CD4-positive, alpha-beta T cell (primary cell): Measurements from ENCODE around the gene MCHR1. TPM values are rescaled to one million over a fixed set of nuclear protein-coding genes. Genes with fewer than 3 reads are reported as not detected.

ENCODE experiments used
- ATAC-seq: fragments of 200-7000 bp; cut with Tn5 transposase; one replicate; pipeline ENCODE4 v1.10.0; 2022; ENCODE audit warnings: mild to moderate bottlenecking; ENCODE audit not compliant: poor library complexity
- CTCF ChIA-PET: fragments of 350-600 bp; sonication (Branson Sonifier 250); formaldehyde crosslinking; loops from one replicate; lab custom pipeline; 2021; ENCODE audit warnings: antibody characterized with exemption, inconsistent platforms; lab: Charles Lee
- POLR2A ChIA-PET: fragments of 350-600 bp; sonication (Branson Sonifier 250); formaldehyde crosslinking; loops from one replicate; lab custom pipeline; 2021; ENCODE audit warnings: antibody characterized with exemption, inconsistent platforms; lab: Charles Lee
- DNase-seq, 14 experiments: peaks; one replicate each; pipeline ENCODE4 v3.0.0-alpha.2; 2013 to 2020; ENCODE audit warnings: mixed read lengths in 2 of 14
- H3K27ac ChIP-seq, 2 donors: one replicate each; pipeline versions ENCODE4 v1.5.1 to v1.7.0; 2013; ENCODE audit warnings: low read length in 2 of 2, low read depth in 1 of 2, mild to moderate bottlenecking in 1 of 2
- H3K27me3 ChIP-seq, 2 experiments: 1 replicate in 1 of 2; 2 replicates in 1 of 2; pipeline versions ENCODE4 v1.6.1 to v1.7.0; 2013; ENCODE audit warnings: low read length in 2 of 2, control low read depth in 1 of 2, mild to moderate bottlenecking in 1 of 2, moderate library complexity in 1 of 2; ENCODE audit not compliant: insufficient read depth in 2 of 2, control insufficient read depth in 1 of 2
- H3K36me3 ChIP-seq: one replicate; pipeline ENCODE4 v1.6.1; 2013; ENCODE audit warnings: low read length, control low read depth; ENCODE audit not compliant: insufficient read depth
- H3K4me1 ChIP-seq: one replicate; pipeline ENCODE4 v1.6.1; 2013; ENCODE audit warnings: low read length, control low read depth; ENCODE audit not compliant: insufficient read depth
- H3K4me3 ChIP-seq: one replicate; pipeline ENCODE4 v1.5.1; 2013; ENCODE audit warnings: mild to moderate bottlenecking, low read length, moderate library complexity
- H3K9me3 ChIP-seq, 2 experiments: 1 replicate in 1 of 2; 2 replicates in 1 of 2; pipeline versions ENCODE4 v1.6.1 to v1.7.0; 2013; ENCODE audit warnings: low read length in 2 of 2, mild to moderate bottlenecking in 2 of 2, control low read depth in 1 of 2, moderate library complexity in 1 of 2; ENCODE audit not compliant: control insufficient read depth in 1 of 2, insufficient read depth in 1 of 2
- H3K27ac Mint-ChIP-seq: one replicate; pipeline ENCODE4 v1.8.0; 2020; ENCODE audit warnings: mixed read lengths
- H3K27me3 Mint-ChIP-seq: one replicate; pipeline ENCODE4 v1.8.0; 2021; ENCODE audit warnings: mixed read lengths
- H3K36me3 Mint-ChIP-seq: one replicate; pipeline ENCODE4 v1.8.0; 2021; ENCODE audit warnings: low read depth, mixed read lengths
- H3K4me1 Mint-ChIP-seq: one replicate; pipeline ENCODE4 v1.8.0; 2021; ENCODE audit warnings: low read depth, mixed read lengths
- H3K4me3 Mint-ChIP-seq: one replicate; pipeline ENCODE4 v1.8.0; 2020; ENCODE audit warnings: mild to moderate bottlenecking, mixed read lengths
- H3K9me3 Mint-ChIP-seq: one replicate; pipeline ENCODE4 v1.8.0; 2020; ENCODE audit warnings: mixed read lengths
- CTCF ChIP-seq: fragments of 200-600 bp; IDR thresholded peaks from one replicate; pipeline ENCODE4 v1.8.0; 2022; ENCODE audit warnings: antibody characterized with exemption, mild to moderate bottlenecking
- intact Hi-C, 2 experiments: fragments of 100-400 bp; cut with DNase I in 1 of 2; cut with micrococcal nuclease in 1 of 2; formaldehyde crosslinking; loops; one replicate each; pipeline versions ENCODE4 v1.15.1 to v1.9.0; 2023 to 2025; cut with DNase I, micrococcal nuclease
- total RNA-seq, 174 experiments: library from RNA in 2 of 174; stranded (reverse) in 2 of 174; gene quantifications; one replicate each; pipeline ENCODE4 v1.2.3 and lab custom pipeline; 2021 to 2026

MCHR1 gene
- total RNA-seq, 2 experiments from 2014 or later, result not detected

DNA sequence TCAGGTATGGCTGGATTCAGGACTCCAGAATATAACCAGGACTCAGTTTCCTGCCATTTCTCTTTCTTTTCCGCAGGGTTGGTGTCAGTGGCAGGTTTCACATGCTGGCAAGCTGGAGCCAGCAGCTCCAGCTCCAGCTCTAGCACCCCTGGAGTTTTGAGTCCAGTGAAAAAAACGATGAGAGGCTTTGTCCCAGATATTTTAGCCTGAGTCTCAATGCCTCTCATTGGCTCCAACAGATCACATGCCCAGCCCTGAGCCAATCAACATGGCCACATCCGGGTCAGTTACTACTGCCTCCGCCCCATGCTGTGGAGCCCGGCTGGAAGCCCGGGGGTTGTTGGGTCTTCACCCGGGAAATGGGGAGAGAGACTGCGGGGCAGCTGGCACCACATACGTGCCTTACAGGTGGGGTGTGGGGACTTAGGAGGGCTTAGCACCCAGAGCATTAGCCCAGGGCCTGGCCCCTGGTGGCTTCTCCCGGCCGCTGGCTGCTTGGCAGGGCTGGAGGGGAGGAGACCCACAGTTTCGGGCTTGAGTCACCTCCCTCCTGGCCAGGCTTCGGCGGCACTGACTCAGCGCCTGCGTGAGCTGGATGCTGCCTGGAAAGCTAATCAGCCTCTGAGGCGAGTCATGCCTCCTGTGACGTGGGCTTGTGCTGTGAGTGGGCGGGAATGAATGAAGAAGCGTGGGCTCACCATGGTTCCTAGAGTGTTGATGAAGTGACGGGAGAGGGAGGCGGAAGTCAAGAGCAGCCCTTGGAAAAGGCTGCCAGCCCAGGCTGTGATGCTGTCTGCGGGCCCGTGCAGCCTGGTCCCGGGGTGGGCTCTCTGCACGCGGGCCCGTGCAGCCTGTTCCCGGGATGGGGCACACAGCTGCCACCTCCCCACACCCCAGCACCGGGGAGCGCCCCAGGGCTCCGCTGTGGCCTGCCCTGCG is 27.5 kb upstream of the MCHR1 start:
- H3K4me3 ChIP-seq, result peak overlapping the region; percentile 57
- ChIA-PET CTCF (interaction anchor here (0.5 to 1.8 kb wide), 3 partner anchors 31 to 164 kb away, joined by 3 to 6 read pairs (median 5); no protein-coding TSS in a partner anchor), POLR2A (interaction anchor here (0.7 to 2.3 kb wide), 3 partner anchors 15 to 215 kb away, joined by 3 to 16 read pairs (median 3); partner anchors contain the start of gene MRTFA)
- H3K9me3 ChIP-seq, result no peaks in the 10 kb centered on the region
- Mint-ChIP-seq H3K27ac (peak overlapping the region; percentile 92), H3K36me3 (no peaks in the 10 kb centered on the region), H3K4me1 (peaks cover 18% of the 10 kb centered on the region), H3K27me3 (no peaks in the 10 kb centered on the region), H3K4me3 (peak overlapping the region; percentile 91), H3K9me3 (no peaks in the 10 kb centered on the region)
- intact Hi-C loops, result no loop called here
- peak; percentile 93 for ATAC-seq
- H3K4me1 ChIP-seq, result peaks cover 16% of the 10 kb centered on the region
- H3K27me3 ChIP-seq, result no peaks in the 10 kb centered on the region
- no peak for TF ChIP-seq CTCF
- peak; percentile 37 to 90 (median 60) for DNase-seq
- peak overlapping the region in 1 of 2 donors; percentile 37 for H3K27ac ChIP-seq
- H3K36me3 ChIP-seq, result no peaks in the 10 kb centered on the region

DNA sequence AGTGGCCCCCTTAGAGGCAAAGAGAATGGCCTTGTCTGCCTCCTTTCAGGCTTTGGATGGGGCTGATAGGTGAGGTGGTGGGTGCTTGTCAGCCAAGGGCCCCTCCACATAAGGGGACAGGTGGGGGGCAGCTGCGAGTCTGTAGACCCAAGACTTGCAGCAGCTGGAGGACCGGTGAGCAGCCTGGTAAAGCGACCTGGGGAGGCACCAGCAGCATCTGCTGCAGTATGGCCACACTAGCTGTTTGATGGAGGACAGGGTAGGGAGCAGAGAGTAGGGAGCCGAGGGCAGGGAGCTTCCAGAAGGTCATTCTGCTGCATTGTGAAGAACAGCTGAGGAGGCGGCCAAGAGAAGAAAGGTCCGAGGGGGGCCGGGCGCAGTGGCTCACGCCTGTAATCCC is 25.9 kb upstream of the MCHR1 start:
- H3K4me1 Mint-ChIP-seq, result peaks cover 11% of the 10 kb centered on the region
- CTCF ChIA-PET, result no interaction called here

More for the DNA sequence above, 25.9 kb upstream of the MCHR1 start:
- POLR2A ChIA-PET, result interaction anchor here (0.5 kb wide), 1 partner anchor 459 kb away, joined by 3 read pairs; no protein-coding TSS in a partner anchor
- H3K27ac ChIP-seq, result no peak overlapping the region
- ATAC-seq (no peak), DNase-seq (no peak)
- H3K27me3 ChIP-seq, result no peaks in the 10 kb centered on the region
- H3K36me3 ChIP-seq, result no peaks in the 10 kb centered on the region
- H3K9me3 Mint-ChIP-seq, result no peaks in the 10 kb centered on the region
- H3K27ac Mint-ChIP-seq, result no peak overlapping the region
- H3K4me3 Mint-ChIP-seq, result no peak overlapping the region
- intact Hi-C loops, result no loop called here
- H3K9me3 ChIP-seq, result no peaks in the 10 kb centered on the region
- no peak for TF ChIP-seq CTCF
- H3K36me3 Mint-ChIP-seq, result no peaks in the 10 kb centered on the region
- no peak overlapping the region for H3K4me3 ChIP-seq
- H3K4me1 ChIP-seq, result peaks cover 10% of the 10 kb centered on the region
- no peaks in the 10 kb centered on the region for H3K27me3 Mint-ChIP-seq
